ENCODE data around the gene RGS3.

RGS3 gene

DNA sequence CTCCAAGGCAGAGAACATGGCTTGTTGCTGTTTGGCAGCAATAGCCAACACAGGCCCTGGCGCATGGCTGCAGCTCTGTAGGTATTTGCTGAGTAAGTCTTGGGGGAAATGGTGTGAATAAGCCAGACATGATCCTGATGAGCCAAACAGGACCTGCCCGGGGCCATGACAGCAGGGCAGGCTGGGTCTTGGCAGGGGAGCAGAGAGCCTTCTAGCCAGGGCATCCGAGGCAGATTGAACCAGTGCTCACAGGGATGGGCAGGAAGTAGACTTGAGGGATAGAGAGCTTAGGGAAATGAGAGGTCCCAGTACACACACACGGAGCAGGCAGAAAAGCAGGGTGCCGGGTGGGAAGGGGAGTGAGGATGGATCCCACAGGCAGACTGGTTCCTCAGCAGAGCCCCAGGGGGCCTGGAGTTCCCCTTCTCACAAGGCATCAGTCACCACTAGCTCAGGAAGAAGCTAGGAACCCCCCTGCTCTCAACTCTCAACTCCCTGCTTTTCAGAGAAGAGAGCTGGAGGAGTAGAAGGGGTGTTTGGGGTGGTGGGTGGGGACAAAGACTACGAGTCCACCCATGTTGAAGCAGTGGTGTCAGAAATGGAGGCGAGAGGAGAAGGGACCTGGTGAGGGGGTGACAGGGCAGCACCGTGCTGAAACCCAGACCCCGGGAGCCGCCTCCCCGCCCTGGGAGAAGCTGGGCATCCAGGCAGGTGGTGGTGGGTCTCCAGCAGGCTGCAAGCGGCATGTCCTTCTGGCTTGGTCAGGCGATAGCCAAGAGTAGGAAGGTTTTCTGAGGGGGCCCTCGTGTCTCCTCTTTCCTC, 111.1 kb downstream of the RGS3 start:
- no peak for DNase-seq

- DNase-seq: no peak
These were observed 114.2 kb downstream of the RGS3 start for GRCh38 chr9:113577525-113578261.

- no peak for DNase-seq
These were observed 114.8 kb downstream of the RGS3 start for GRCh38 chr9:113578279-113578865.

- peak; percentile 32 for DNase-seq
These were observed 115.4 kb downstream of the RGS3 start for GRCh38 chr9:113578882-113579282.

GRCh38 chr9:113579283-113580040, 115.9 kb downstream of the RGS3 start:
- DNase-seq: no peak

DNA sequence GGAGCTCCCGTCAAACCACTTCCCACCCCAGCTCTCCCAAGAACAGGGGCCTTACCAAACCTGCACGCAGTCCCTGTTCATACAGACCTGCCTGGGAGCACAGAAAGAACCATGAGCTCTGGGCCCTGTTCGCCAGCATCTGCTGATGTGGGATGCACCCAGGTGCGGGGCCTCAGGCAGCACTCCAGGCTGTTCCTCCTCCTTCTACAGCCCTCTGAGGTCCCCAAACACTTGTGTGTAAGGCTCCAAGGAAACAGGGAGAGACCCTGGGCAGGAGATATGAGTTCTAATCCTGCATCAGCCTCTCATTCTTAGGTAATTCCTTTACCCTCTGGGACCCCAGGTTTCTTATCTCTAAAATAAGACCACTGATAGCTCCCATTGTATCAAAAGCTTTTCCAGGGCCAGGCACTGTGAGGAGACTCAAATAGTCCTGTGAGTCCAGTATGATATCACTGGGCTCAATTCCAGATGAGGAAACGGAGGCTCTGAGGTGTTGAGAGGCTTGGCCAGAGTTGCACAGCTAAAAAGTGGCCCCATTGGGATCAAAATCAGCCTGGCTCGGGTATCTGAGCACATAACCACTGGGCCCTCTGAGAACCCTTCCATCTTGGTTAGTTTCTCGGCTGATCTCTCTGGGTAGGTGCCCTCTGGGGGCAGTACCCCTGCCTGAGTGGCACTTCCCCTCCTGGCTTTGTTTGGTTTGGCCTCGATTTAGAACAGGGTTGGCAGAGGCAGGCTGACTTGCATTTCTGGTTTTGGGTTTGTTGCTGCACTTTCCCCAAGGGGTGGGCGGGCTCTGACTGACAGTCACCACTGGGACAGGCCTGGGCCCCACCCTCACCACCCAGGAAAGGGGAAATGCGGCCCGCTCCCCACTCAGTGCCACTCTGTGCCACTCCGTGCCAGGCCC, 116.8 kb downstream of the RGS3 start:
- peak; percentile 57 for DNase-seq

DNA sequence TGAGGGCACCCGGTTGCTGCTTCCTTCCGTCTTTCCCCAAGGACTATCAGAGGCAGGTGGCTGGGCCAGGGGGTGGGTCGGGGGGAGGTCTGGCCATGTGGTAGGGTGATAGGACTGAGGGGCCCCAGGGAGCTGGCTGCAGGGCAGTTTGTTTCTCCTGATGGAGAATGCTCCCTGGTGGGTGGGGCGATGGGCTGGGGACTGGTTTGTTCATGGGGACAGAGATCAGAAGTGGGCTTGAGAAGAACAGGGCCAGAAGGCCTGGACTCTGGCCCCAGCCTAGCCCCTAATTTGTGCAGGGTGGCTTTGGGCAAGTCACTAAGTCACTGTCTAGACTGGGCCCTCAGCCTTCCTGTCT, 117.4 kb downstream of the RGS3 start:
- no peak for DNase-seq

GRCh38 chr9:113581865-113582697, 118.6 kb downstream of the RGS3 start:
- peak; percentile 32 for DNase-seq

GRCh38 chr9:113582698-113583200, 119.2 kb downstream of the RGS3 start:
- DNase-seq: no peak

- DNase-seq: no peak
These were observed 120.2 kb downstream of the RGS3 start for GRCh38 chr9:113583511-113584427.

- DNase-seq: no peak
These were observed 121.0 kb downstream of the RGS3 start for GRCh38 chr9:113584428-113585084.

DNA sequence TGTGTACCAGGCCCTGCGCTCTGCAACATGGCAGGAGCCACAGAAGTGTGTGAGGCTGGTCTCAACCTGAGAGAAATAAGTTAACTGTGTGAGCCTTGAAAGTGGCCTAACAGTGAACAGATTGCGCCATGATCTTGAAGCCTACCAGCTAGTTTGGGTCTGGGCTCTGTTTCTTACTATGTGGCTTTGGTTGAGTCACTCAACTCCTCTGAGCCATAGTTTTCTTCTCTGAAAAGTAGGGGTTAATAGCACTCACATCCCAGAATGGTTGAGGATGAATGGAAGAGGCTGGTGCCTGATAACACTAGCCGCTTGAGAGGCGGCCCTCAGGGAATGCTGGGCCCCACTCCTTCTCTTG, 121.5 kb downstream of the RGS3 start:
- DNase-seq: no peak

DNA sequence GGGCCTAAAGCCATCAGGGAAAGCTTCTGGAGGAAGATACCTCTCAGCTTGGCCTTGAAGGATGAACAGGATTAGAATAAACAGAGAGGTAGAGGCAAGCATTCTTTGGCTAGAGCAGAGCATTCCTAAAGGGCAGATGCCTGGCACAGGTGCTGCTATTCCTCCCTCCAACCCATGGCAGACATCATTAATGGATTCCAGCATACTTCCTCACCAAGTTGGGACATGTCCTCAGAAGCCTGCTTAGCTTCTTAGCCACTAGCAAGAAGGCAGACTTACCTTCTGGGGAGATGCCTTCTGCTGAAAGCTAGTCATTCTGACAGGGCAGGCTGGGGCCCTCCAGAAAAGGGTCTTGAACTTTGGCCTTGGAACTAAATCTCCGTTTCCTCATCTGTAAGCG, 122.0 kb downstream of the RGS3 start:
- DNase-seq: no peak

DNA sequence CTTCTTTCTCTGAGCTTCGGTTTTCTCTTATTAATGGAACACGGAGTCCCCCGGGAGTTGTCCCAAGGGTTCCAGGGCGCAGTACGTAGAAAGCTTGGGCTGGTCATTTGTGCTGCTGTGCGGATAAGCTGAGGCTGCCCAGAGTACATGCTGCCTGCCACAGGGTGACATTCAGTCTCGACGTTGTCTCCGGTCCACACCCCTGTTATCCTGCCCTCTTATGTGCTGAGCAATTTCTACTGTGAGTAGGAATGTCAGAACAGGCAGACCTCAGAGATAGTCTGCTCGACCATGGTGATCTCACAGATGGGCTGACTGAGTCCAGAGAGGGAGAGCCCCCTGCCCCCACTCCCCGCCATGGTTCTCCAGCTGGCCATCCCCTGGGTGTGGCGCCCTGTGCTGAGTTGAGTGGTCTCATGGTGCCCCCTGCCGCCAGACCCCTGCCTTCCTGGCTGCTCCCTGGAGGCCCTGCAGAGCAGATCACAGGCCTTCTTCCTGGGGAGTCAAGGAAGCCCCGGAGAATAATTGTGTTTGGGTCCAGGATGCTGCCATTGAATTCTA, 124.0 kb downstream of the RGS3 start:
- DNase-seq: no peak

DNA sequence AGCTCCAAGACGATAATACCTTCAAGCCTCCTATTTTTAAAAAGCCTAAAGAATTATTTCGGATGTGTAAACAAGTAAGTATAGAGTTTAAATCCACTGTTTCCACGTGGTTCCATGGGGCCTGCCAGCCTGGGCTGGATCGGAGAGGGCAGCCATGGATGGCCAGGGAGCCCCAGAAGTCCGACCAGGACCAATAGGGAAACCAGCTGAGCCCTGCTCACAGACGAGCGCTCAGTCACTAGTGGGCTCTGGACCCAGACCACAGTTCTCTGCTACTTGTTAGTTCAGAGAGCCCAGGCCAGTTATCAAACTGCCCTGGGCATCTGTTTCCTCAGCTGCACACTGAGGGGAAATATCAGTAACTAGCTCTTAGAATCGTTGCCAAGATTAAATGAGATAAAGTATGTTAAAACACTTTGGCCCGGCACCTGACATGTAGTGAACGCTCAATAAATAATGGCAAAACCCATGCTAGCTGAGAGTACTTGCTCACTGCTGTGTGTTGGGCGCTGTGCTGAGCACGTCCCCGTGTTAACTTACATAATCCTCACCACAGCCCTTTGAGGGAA, 124.8 kb downstream of the RGS3 start:
- no peak for DNase-seq

DNA sequence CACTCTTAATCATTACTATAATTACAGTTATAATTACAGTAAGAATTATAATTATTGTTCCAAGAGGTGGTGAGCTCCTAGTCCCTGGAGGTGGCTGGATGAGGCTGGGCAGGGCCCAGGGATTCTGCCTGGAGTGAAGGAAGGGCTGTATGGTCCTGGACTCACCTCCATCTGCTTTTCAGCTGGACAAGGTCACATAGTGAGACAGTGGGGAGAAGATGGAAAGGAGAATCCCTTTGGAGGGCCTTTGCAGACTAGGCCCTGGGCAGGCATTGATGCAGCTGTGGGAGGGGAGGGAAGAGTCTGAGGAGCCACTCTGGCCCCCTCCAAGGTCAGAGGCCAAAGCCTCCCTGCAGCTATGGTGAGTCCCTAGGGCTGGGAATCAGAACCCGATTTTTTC, 125.4 kb downstream of the RGS3 start:
- no peak for DNase-seq

DNA sequence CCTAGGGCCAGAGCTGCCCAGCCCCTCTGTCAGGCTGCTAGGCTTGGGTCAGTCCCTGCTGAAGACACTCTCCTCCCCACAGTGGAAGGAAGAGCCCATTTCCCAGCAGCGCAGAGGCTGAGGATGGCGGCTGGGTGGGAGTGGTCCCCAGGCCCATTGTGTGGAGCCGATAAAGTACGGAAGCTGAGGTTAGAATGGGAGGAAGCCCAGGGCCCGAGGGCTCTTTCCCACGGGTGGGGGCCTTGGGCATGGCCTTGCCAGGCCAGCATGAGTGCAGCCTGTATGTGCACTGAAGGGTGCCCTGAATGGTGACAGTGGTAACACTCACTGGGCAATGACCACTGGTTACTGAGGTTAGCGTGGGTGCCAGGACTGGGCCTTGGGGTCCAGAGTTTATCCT, 125.9 kb downstream of the RGS3 start:
- DNase-seq: no peak

DNA sequence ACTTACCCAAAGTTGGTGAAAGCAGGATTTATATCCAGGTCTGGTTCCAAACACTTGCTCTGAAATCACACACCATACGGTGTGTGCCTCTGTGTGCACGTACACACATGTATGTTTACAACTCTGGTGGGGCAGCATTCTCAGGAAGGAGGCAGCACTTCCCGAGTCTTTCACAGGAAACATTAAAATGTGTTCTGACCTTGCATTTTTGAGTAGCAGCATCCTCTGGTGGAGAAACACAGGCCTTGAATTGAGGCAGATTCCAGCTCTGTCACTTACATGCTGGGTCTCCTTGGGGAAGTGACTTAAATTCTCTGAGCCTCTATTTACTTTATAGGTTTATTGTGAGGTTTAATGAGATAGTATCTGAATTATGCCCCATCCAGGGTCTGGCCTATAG, 126.4 kb downstream of the RGS3 start:
- no peak for DNase-seq

DNA sequence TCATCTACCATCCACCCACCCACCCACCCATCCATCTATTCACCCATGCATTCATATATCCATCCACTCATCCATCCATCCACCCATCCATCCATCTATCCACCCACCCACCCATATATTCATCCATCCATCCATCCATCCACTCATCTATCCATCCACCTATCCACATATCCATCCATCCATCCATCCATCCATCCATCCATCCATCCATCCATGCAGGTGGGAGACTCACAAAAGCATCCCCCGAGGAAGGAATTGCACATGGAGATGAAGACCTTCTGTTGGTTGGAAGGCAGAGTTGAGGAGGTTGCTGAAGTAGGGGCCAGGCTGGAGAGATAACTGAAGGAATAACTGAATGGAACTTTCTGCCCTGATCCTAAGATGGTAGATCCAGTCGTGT, 126.9 kb downstream of the RGS3 start:
- no peak for DNase-seq

All from DMS79 treated with DMSO at 0.1 percent for 48 hours (cell line).